Activated CD4-positive, alpha-beta T cell treated with anti-CD3 and anti-CD28 coated beads, Interleukin-2, Interleukin-6, amounts not matched to agents 100 ng/mL and 50 ng/mL, durations not matched to agents 16 hours and 8 hours (primary cell): ENCODE results near the gene PLA2G6.

ENCODE experiments used
- DNase-seq: peaks from one replicate; pipeline ENCODE4 v3.0.0-alpha.2; 2020

The PLA2G6 gene

GRCh38 chr22:38109371-38110001, 72.1 kb downstream of the PLA2G6 start:
- no peak for DNase-seq

- no peak for DNase-seq
Observed at GRCh38 chr22:38108561-38109319, 72.9 kb downstream of the PLA2G6 start.

GRCh38 chr22:38107692-38108515, 73.7 kb downstream of the PLA2G6 start:
- DNase-seq: no peak

- DNase-seq: no peak
Observed at GRCh38 chr22:38106814-38107578, 74.6 kb downstream of the PLA2G6 start.

GRCh38 chr22:38104084-38104483, 77.5 kb downstream of the PLA2G6 start:
- DNase-seq: no peak

GRCh38 chr22:38103641-38104040, 78.0 kb downstream of the PLA2G6 start:
- no peak for DNase-seq

GRCh38 chr22:38098410-38099249, 83.0 kb downstream of the PLA2G6 start:
- DNase-seq: no peak

GRCh38 chr22:38097557-38098409, 83.8 kb downstream of the PLA2G6 start:
- DNase-seq: no peak

- no peak for DNase-seq
Observed at GRCh38 chr22:38097058-38097457, 84.6 kb downstream of the PLA2G6 start.

- no peak for DNase-seq
Observed at GRCh38 chr22:38089474-38089851, 92.2 kb downstream of the PLA2G6 start.

- no peak for DNase-seq
Observed at GRCh38 chr22:38088629-38089473, 92.8 kb downstream of the PLA2G6 start.

- DNase-seq: no peak
Observed at GRCh38 chr22:38087855-38088254, 93.8 kb downstream of the PLA2G6 start.

GRCh38 chr22:38086942-38087341, 94.7 kb downstream of the PLA2G6 start:
- DNase-seq: no peak

GRCh38 chr22:38086001-38086845, 95.4 kb downstream of the PLA2G6 start:
- DNase-seq: no peak

- DNase-seq: no peak
Observed at GRCh38 chr22:38085501-38085900, 96.1 kb downstream of the PLA2G6 start.

GRCh38 chr22:38085056-38085455, 96.6 kb downstream of the PLA2G6 start:
- no peak for DNase-seq

GRCh38 chr22:38083931-38084631, 97.5 kb downstream of the PLA2G6 start, which contains the start of gene SLC16A8:
Gene SLC16A8 (minus strand): TSS chr22:38084184. CDS start chr22:38082873, 1,311 bp downstream.
- DNase-seq: no peak
